Subcutaneous adipose tissue (tissue), 4 donors: ENCODE data around the gene AGBL3. TPM values are rescaled to one million over a fixed set of nuclear protein-coding genes. Genes with fewer than 3 reads are reported as not detected.

Experiments used
- CTCF ChIP-seq: fragments of 450-650 bp; IDR thresholded peaks from one replicate; pipeline ENCODE4 v1.5.1; 2016; ENCODE audit warnings: low read depth, mild to moderate bottlenecking, control low read depth, antibody characterized with exemption, moderate library complexity
- total RNA-seq, 4 donors: library from RNA; depleted of rRNA; stranded (reverse); fragments of >200 nt; gene quantifications; one replicate each; pipeline ENCODE4 v1.1.0, GENCODE V29; 2016

The AGBL3 gene
- total RNA-seq, 4 donors from 2014 or later = 2.9 to 4.9 (median 3.6) TPM

DNA sequence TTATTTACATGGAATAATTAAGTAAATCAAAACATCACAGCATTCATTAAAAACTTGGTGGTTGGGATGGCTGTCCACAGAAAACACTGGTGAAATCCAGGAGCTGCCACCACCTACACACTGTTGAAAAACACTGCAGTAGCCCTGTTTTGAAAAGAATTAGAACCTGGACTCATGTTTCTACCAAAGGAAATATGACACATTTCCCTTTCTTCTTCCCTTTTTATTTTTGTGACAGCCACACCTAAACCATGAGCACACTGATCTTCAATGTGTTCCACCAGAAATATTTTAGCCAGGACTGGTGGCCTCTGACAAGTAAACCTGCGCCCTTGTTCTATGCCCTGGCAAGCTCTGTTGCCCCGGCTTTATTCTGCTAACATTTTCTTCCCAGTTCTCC, 164.8 kb downstream of the AGBL3 start:
- TF ChIP-seq CTCF = no peak

GRCh38 chr7:135151533-135151932, 165.2 kb downstream of the AGBL3 start:
- TF ChIP-seq CTCF = no peak

DNA sequence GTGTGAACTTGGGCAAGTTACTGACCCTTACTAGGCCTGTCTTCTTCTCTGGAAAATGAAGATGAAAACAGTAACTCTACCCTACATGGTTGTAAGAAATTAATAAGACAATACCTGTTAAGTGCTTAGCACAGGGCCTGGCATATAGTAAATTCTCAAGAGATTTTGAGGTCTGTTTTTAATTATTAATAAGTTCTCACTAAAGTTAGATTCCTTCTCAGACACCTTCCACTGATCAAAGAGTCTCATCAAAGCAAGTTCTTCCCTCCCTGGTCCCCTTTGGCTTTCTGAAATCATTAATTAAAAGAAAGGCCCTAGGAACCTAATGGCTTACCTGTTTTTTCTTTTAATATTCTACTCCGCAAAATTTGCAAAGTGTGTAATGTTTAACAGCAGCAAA, 166.1 kb downstream of the AGBL3 start:
- TF ChIP-seq CTCF = no peak

GRCh38 chr7:135154734-135155133, 168.4 kb downstream of the AGBL3 start:
- TF ChIP-seq CTCF = no peak

- TF ChIP-seq CTCF = no peak
Measured at GRCh38 chr7:135156290-135156689, 170.0 kb downstream of the AGBL3 start.

- TF ChIP-seq CTCF = no peak
Measured at GRCh38 chr7:135158141-135158655, 171.9 kb downstream of the AGBL3 start.

DNA sequence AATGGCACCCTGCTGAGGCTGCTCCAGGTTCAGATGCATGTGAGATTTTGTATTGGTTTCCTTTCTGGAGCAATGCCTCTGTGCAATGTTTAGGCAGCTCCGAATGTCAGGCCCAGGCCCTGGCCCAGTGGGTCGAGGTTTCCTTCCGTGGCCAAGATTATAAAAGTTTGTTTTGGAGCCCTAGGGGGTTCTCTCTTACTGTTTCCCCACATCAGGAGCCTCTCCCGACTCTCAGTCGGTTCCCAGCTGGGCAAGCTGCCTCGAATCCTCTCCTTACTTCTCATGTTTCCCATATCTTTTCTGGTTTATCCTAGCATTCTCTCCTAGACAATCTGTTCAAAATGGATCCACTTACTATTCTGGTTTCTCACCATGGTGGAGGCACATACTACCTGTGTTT, 172.6 kb downstream of the AGBL3 start:
- TF ChIP-seq CTCF = no peak
